ENCODE data around the gene NUBP2. TPM values are rescaled to one million over a fixed set of nuclear protein-coding genes. Genes with fewer than 3 reads are reported as not detected.
A peak's percentile ranks its signal among the peaks of the same experiment; 100 is the strongest.

NUBP2 gene
- total RNA-seq, 3 donors from 2014 or later: 32.1 to 43.1 (median 39.3) TPM

DNA sequence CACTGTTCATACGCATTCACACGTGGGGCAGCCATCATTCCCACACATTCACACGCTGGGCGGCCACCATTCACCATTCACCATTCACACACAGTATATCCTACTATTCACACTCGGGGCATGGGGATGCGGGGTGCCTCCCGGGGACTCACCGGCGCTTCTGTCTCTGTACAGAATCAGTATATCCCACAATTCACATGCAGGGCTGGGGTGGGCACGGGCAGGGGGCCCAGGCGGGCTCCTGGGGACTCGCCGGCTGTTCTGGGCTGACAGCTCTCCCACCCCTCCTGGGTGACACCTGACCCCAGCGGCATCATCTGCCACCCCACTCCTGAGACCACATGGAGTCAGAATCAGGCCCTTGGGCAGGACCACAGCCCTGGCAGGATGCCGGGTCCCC lies 21.0 kb upstream of the NUBP2 start:
- no peak for TF ChIP-seq CTCF (IDR thresholded peaks at IDR 0.05)
- H3K36me3 ChIP-seq (ENCODE audit: low read depth): no peaks in the 10 kb centered on the region

GRCh38 chr16:1762196-1762878 lies 20.4 kb upstream of the NUBP2 start:
- TF ChIP-seq CTCF (IDR thresholded peaks at IDR 0.05): no peak
- Histone ChIP-seq H3K36me3 (ENCODE audit: low read depth) (no peaks in the 10 kb centered on the region), H3K4me1 (ENCODE audit: low read depth) (peaks cover 11% of the 10 kb centered on the region), H3K9me3 (no peaks in the 10 kb centered on the region), H3K4me3 (no peak overlapping the region)
- no peak for DNase-seq
- no peak for ATAC-seq
- intact Hi-C loops (cut with DNase I, micrococcal nuclease): no loop called here

More for the DNA sequence above, 21.0 kb upstream of the NUBP2 start:
- intact Hi-C loops (cut with DNase I, micrococcal nuclease): no loop called here
- H3K4me3 ChIP-seq: no peak overlapping the region
- H3K4me1 ChIP-seq (ENCODE audit: low read depth): peaks cover 17% of the 10 kb centered on the region
- ATAC-seq: no peak
- DNase-seq: no peak
- H3K9me3 ChIP-seq: no peaks in the 10 kb centered on the region

- Histone ChIP-seq H3K9me3 (no peaks in the 10 kb centered on the region), H3K36me3 (ENCODE audit: low read depth) (no peaks in the 10 kb centered on the region), H3K4me1 (ENCODE audit: low read depth) (peaks cover 5% of the 10 kb centered on the region), H3K4me3 (no peak overlapping the region)
- DNase-seq (peak in 1 of 3 donors; percentile 43), ATAC-seq (no peak)
- no peak for TF ChIP-seq CTCF (IDR thresholded peaks at IDR 0.05)
- intact Hi-C loops (cut with DNase I, micrococcal nuclease): no loop called here
These were observed 19.8 kb upstream of the NUBP2 start for GRCh38 chr16:1762879-1763520.

DNA sequence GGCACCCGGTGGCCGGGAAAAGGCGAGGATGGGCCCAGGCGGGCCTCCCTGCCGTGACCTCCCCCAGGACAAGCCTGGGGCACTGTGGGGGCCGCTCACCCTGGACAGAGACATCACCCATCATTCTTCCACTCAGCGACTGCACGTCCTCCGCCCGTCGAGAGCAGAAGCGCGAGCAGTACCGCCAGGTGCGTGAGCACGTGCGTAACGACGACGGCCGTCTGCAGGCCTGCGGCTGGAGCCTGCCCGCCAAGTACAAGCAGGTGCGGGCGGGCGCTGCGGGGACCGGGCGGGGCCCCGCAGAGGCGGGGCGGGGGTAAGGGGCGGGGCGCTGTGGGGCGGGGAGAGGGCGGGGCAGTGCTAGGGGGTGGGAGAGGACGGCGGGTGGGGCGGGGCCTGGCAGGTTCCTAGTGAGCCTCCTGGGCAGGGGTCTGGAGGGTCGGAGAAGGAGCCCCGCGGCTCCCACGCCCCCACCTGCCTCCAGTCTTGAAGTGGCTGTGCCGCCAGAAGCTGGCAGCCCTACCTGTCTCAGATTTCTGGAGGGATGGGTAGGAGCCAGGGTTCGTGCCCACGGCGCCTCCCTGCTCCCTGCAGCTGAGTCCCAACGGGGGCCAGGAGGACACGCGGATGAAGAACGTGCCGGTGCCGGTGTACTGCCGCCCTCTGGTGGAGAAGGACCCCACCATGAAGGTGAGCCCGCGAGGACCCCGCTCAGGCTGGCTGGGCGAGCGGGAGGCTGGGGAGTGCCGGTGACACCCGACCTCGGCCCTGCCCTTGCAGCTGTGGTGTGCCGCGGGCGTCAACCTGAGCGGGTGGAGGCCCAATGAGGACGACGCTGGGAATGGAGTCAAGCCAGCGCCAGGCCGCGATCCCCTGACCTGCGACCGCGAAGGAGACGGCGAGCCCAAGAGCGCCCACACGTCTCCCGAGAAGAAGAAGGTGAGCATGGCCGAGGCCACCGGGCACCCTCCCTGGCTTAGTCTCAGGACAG lies 18.9 kb upstream of the NUBP2 start:
- no peaks in the 10 kb centered on the region for H3K36me3 ChIP-seq (ENCODE audit: low read depth)
- ATAC-seq (peak; percentile 15), DNase-seq (peak in 1 of 3 donors; percentile 55)
- intact Hi-C loops (cut with DNase I, micrococcal nuclease): no loop called here
- no peak for TF ChIP-seq CTCF (IDR thresholded peaks at IDR 0.05)
- H3K4me3 ChIP-seq: no peak overlapping the region
- H3K9me3 ChIP-seq: no peaks in the 10 kb centered on the region
- H3K4me1 ChIP-seq (ENCODE audit: low read depth): no peaks in the 10 kb centered on the region

- no peak overlapping the region for H3K4me3 ChIP-seq
- no peak for TF ChIP-seq CTCF (IDR thresholded peaks at IDR 0.05)
- DNase-seq (no peak), ATAC-seq (no peak)
- intact Hi-C loops (cut with DNase I, micrococcal nuclease): no loop called here
- H3K36me3 ChIP-seq (ENCODE audit: low read depth): no peaks in the 10 kb centered on the region
- H3K9me3 ChIP-seq: no peaks in the 10 kb centered on the region
- peaks cover 6% of the 10 kb centered on the region for H3K4me1 ChIP-seq (ENCODE audit: low read depth)
These were observed 17.8 kb upstream of the NUBP2 start for GRCh38 chr16:1764971-1765370.

All from mucosa of descending colon (tissue), 3 donors.